ENCODE measurements around the gene GALNT9. TPM values are rescaled to one million over a fixed set of nuclear protein-coding genes. Genes with fewer than 3 reads are reported as not detected.

The GALNT9 gene
- total RNA-seq, 2 donors from 2014 or later, result not detected

- DNase-seq, result no peak
- H3K9me3 ChIP-seq (ENCODE audit: control insufficient read depth, low read length, poor library complexity, severe bottlenecking), result no peaks in the 10 kb centered on the region
- Mint-ChIP-seq H3K4me3 (no peak overlapping the region), H3K36me3 (ENCODE audit: low read depth) (peaks cover 3% of the 10 kb centered on the region), H3K27me3 (peaks cover 27% of the 10 kb centered on the region), H3K27ac (no peak overlapping the region), H3K4me1 (peaks cover 11% of the 10 kb centered on the region)
- no peak for ATAC-seq
Measured at GRCh38 chr12:132208153-132208823, 121.1 kb downstream of the GALNT9 start.

GRCh38 chr12:132207083-132207775 lies 122.2 kb downstream of the GALNT9 start:
- peaks cover 30% of the 10 kb centered on the region for H3K27me3 Mint-ChIP-seq
- H3K9me3 ChIP-seq (ENCODE audit: control insufficient read depth, low read length, poor library complexity, severe bottlenecking), result no peaks in the 10 kb centered on the region
- H3K4me1 Mint-ChIP-seq, result peaks cover 11% of the 10 kb centered on the region
- ATAC-seq, result no peak
- H3K36me3 Mint-ChIP-seq (ENCODE audit: low read depth), result peaks cover 3% of the 10 kb centered on the region
- H3K4me3 Mint-ChIP-seq, result no peak overlapping the region
- DNase-seq, result no peak
- H3K27ac Mint-ChIP-seq, result no peak overlapping the region

- H3K9me3 ChIP-seq (ENCODE audit: control insufficient read depth, low read length, poor library complexity, severe bottlenecking), result no peaks in the 10 kb centered on the region
- DNase-seq, result no peak
- H3K4me3 Mint-ChIP-seq, result peak overlapping the region; percentile 66
- H3K27me3 Mint-ChIP-seq, result peaks cover 33% of the 10 kb centered on the region
- peaks cover 7% of the 10 kb centered on the region for H3K4me1 Mint-ChIP-seq
- ATAC-seq, result no peak
- H3K36me3 Mint-ChIP-seq (ENCODE audit: low read depth), result peaks cover 3% of the 10 kb centered on the region
- H3K27ac Mint-ChIP-seq, result no peak overlapping the region
Measured at GRCh38 chr12:132206046-132206434, 123.3 kb downstream of the GALNT9 start.

GRCh38 chr12:132205271-132206045 lies 123.9 kb downstream of the GALNT9 start:
- Mint-ChIP-seq H3K27me3 (peaks cover 33% of the 10 kb centered on the region), H3K36me3 (ENCODE audit: low read depth) (peaks cover 3% of the 10 kb centered on the region), H3K4me1 (peaks cover 7% of the 10 kb centered on the region), H3K27ac (no peak overlapping the region), H3K4me3 (peak overlapping the region; percentile 66)
- no peaks in the 10 kb centered on the region for H3K9me3 ChIP-seq (ENCODE audit: control insufficient read depth, low read length, poor library complexity, severe bottlenecking)
- ATAC-seq (no peak), DNase-seq (no peak)

GRCh38 chr12:132204793-132205270 lies 124.6 kb downstream of the GALNT9 start:
- no peak overlapping the region for H3K4me3 Mint-ChIP-seq
- no peak for ATAC-seq
- peaks cover 6% of the 10 kb centered on the region for H3K4me1 Mint-ChIP-seq
- peaks cover 3% of the 10 kb centered on the region for H3K36me3 Mint-ChIP-seq (ENCODE audit: low read depth)
- peaks cover 33% of the 10 kb centered on the region for H3K27me3 Mint-ChIP-seq
- no peak for DNase-seq
- H3K9me3 ChIP-seq (ENCODE audit: control insufficient read depth, low read length, poor library complexity, severe bottlenecking), result no peaks in the 10 kb centered on the region
- no peak overlapping the region for H3K27ac Mint-ChIP-seq

- Mint-ChIP-seq H3K27me3 (peaks cover 33% of the 10 kb centered on the region), H3K36me3 (ENCODE audit: low read depth) (peaks cover 3% of the 10 kb centered on the region), H3K4me1 (peaks cover 5% of the 10 kb centered on the region), H3K27ac (no peak overlapping the region), H3K4me3 (no peak overlapping the region)
- DNase-seq (no peak), ATAC-seq (no peak)
- no peaks in the 10 kb centered on the region for H3K9me3 ChIP-seq (ENCODE audit: control insufficient read depth, low read length, poor library complexity, severe bottlenecking)
Measured at GRCh38 chr12:132204063-132204792, 125.2 kb downstream of the GALNT9 start.

GRCh38 chr12:132202929-132203721 lies 126.3 kb downstream of the GALNT9 start:
- Mint-ChIP-seq H3K4me1 (peaks cover 3% of the 10 kb centered on the region), H3K36me3 (ENCODE audit: low read depth) (peaks cover 3% of the 10 kb centered on the region), H3K4me3 (no peak overlapping the region), H3K27ac (no peak overlapping the region), H3K27me3 (peaks cover 33% of the 10 kb centered on the region)
- H3K9me3 ChIP-seq (ENCODE audit: control insufficient read depth, low read length, poor library complexity, severe bottlenecking), result no peaks in the 10 kb centered on the region
- DNase-seq, result no peak
- no peak for ATAC-seq

- H3K27me3 Mint-ChIP-seq, result peaks cover 24% of the 10 kb centered on the region
- H3K4me3 Mint-ChIP-seq, result no peak overlapping the region
- peaks cover 3% of the 10 kb centered on the region for H3K4me1 Mint-ChIP-seq
- no peak overlapping the region for H3K27ac Mint-ChIP-seq
- DNase-seq, result no peak
- peaks cover 3% of the 10 kb centered on the region for H3K36me3 Mint-ChIP-seq (ENCODE audit: low read depth)
- ATAC-seq, result no peak
- H3K9me3 ChIP-seq (ENCODE audit: control insufficient read depth, low read length, poor library complexity, severe bottlenecking), result no peaks in the 10 kb centered on the region
Measured at GRCh38 chr12:132201391-132202120, 127.8 kb downstream of the GALNT9 start.

- peaks cover 19% of the 10 kb centered on the region for H3K27me3 Mint-ChIP-seq
- peaks cover 5% of the 10 kb centered on the region for H3K4me1 Mint-ChIP-seq
- ATAC-seq, result no peak
- DNase-seq, result no peak
- no peak overlapping the region for H3K27ac Mint-ChIP-seq
- no peaks in the 10 kb centered on the region for H3K9me3 ChIP-seq (ENCODE audit: control insufficient read depth, low read length, poor library complexity, severe bottlenecking)
- H3K36me3 Mint-ChIP-seq (ENCODE audit: low read depth), result peaks cover 3% of the 10 kb centered on the region
- no peak overlapping the region for H3K4me3 Mint-ChIP-seq
Measured at GRCh38 chr12:132200800-132201199, 128.6 kb downstream of the GALNT9 start.

- Mint-ChIP-seq H3K27me3 (peaks cover 16% of the 10 kb centered on the region), H3K4me1 (peaks cover 5% of the 10 kb centered on the region), H3K36me3 (ENCODE audit: low read depth) (peaks cover 3% of the 10 kb centered on the region), H3K4me3 (no peak overlapping the region), H3K27ac (no peak overlapping the region)
- no peak for ATAC-seq
- no peaks in the 10 kb centered on the region for H3K9me3 ChIP-seq (ENCODE audit: control insufficient read depth, low read length, poor library complexity, severe bottlenecking)
- no peak for DNase-seq
Measured at GRCh38 chr12:132199526-132200319, 129.7 kb downstream of the GALNT9 start.

- Mint-ChIP-seq H3K27ac (no peak overlapping the region), H3K4me1 (peaks cover 5% of the 10 kb centered on the region), H3K4me3 (no peak overlapping the region), H3K27me3 (peaks cover 10% of the 10 kb centered on the region), H3K36me3 (ENCODE audit: low read depth) (peaks cover 2% of the 10 kb centered on the region)
- no peak for DNase-seq
- no peaks in the 10 kb centered on the region for H3K9me3 ChIP-seq (ENCODE audit: control insufficient read depth, low read length, poor library complexity, severe bottlenecking)
- no peak for ATAC-seq
Measured at GRCh38 chr12:132199101-132199500, 130.3 kb downstream of the GALNT9 start.
